Stimulated activated CD4-positive, alpha-beta T cell treated with anti-CD3 and anti-CD28 coated beads, TNF-alpha, amount 100 ng/mL, for 24 hours (primary cell): ENCODE results near the gene ECHDC1.

Experiments used
- DNase-seq, 3 experiments: peaks; one replicate each; pipeline ENCODE4 v3.0.0-alpha.2; 2020; ENCODE audit warnings: low read depth in 3 of 3

ECHDC1 gene

GRCh38 chr6:127289934-127290333 is 53.5 kb downstream of the ECHDC1 start:
- DNase-seq: no peak

- DNase-seq: no peak
Observed at GRCh38 chr6:127288705-127289104, 54.7 kb downstream of the ECHDC1 start.

GRCh38 chr6:127282184-127282583 is 61.2 kb downstream of the ECHDC1 start:
- DNase-seq: no peak

- no peak for DNase-seq
Observed at GRCh38 chr6:127279815-127280214, 63.6 kb downstream of the ECHDC1 start.

GRCh38 chr6:127277878-127278843 is 65.2 kb downstream of the ECHDC1 start:
- DNase-seq: no peak

GRCh38 chr6:127276331-127276730 is 67.1 kb downstream of the ECHDC1 start:
- no peak for DNase-seq

- DNase-seq: no peak
Observed at GRCh38 chr6:127273499-127273898, 69.9 kb downstream of the ECHDC1 start.

GRCh38 chr6:127272576-127272975 is 70.8 kb downstream of the ECHDC1 start:
- no peak for DNase-seq

GRCh38 chr6:127267646-127268625 is 75.5 kb downstream of the ECHDC1 start:
- DNase-seq: no peak

GRCh38 chr6:127266892-127267645 is 76.3 kb downstream of the ECHDC1 start:
- peak; percentile 10 to 57 (median 22) for DNase-seq

- DNase-seq: peak; percentile 47 to 63 (median 49)
Observed at GRCh38 chr6:127266178-127266891, 77.1 kb downstream of the ECHDC1 start, which contains the start of gene RNF146. TSS of gene RNF146 (plus strand) at chr6:127266864. CDS start at chr6:127280339, 13,475 bp downstream.

GRCh38 chr6:127263481-127263880 is 79.9 kb downstream of the ECHDC1 start:
- DNase-seq: no peak

GRCh38 chr6:127262896-127263295 is 80.5 kb downstream of the ECHDC1 start:
- no peak for DNase-seq

GRCh38 chr6:127255286-127255685 is 88.1 kb downstream of the ECHDC1 start:
- DNase-seq: no peak

GRCh38 chr6:127249621-127250020 is 93.8 kb downstream of the ECHDC1 start:
- DNase-seq: no peak

- DNase-seq: no peak
Observed at GRCh38 chr6:127247114-127248096, 96.0 kb downstream of the ECHDC1 start.

- DNase-seq: no peak
Observed at GRCh38 chr6:127243501-127243900, 99.9 kb downstream of the ECHDC1 start.
